Hepatocyte (in vitro differentiated cells): ENCODE data around the gene GPC5.

ENCODE experiments used
- EZH2 ChIP-seq: fragments of 200-600 bp; sonication (generic); IDR thresholded peaks from 2 replicates; pipeline ENCODE4 v1.6.1; 2016; ENCODE audit warnings: antibody characterized with exemption, mild to moderate bottlenecking, borderline replicate concordance
- TF ChIP-seq, protein P1 (sequence below): fragments of 200-600 bp; sonication (generic); IDR thresholded peaks from 2 replicates; pipeline ENCODE4 v1.5.1; 2016; ENCODE audit warnings: antibody characterized with exemption, mild to moderate bottlenecking; ENCODE audit not compliant: poor library complexity

DNA sequence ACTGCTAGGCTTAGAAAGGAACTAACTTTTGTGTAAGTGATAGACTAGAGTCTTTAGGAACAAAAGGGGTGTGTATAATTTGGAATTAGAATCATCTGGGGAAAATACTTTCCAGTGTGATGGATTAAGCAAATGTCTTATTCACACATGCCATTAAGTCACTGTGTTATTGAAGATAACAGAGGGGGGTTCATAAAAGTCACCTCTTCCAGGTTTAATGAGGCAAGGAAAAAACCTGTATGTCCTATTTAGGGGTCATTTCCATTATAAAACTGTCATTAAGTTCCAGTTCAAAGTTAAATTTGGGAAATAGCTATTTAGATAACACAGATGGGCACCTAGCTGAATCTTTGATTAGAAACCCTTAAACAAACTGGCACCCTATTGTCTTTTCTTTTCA, 1323.2 kb downstream of the GPC5 start:
- no peak for TF ChIP-seq EZH2
- TF ChIP-seq, protein P1, sequence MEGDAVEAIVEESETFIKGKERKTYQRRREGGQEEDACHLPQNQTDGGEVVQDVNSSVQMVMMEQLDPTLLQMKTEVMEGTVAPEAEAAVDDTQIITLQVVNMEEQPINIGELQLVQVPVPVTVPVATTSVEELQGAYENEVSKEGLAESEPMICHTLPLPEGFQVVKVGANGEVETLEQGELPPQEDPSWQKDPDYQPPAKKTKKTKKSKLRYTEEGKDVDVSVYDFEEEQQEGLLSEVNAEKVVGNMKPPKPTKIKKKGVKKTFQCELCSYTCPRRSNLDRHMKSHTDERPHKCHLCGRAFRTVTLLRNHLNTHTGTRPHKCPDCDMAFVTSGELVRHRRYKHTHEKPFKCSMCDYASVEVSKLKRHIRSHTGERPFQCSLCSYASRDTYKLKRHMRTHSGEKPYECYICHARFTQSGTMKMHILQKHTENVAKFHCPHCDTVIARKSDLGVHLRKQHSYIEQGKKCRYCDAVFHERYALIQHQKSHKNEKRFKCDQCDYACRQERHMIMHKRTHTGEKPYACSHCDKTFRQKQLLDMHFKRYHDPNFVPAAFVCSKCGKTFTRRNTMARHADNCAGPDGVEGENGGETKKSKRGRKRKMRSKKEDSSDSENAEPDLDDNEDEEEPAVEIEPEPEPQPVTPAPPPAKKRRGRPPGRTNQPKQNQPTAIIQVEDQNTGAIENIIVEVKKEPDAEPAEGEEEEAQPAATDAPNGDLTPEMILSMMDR = no peak
